HEK293 (cell line): ENCODE measurements around the gene TVP23C.
A peak's percentile ranks its signal among the peaks of the same experiment; 100 is the strongest.

Experiments
- CTCF ChIA-PET: fragments of 350-600 bp; formaldehyde crosslinking; extraction: SDS; loops from one replicate; lab custom pipeline; 2021; ENCODE audit warnings: antibody characterized with exemption; lab: Yijun Ruan, JAX
- POLR2A ChIA-PET: fragments of 300-600 bp; formaldehyde crosslinking; extraction: SDS; loops from one replicate; lab custom pipeline; 2020; ENCODE audit warnings: antibody characterized with exemption, inconsistent platforms; lab: Yijun Ruan, JAX
- H3K27ac ChIP-seq: fragments of 200-500 bp; sonication (Bioruptor generic); 2 replicates; pipeline ENCODE4 v1.5.1; 2014; ENCODE audit warnings: low read depth, low read length, control low read depth, inconsistent platforms; ENCODE audit errors: extremely low read depth
- H3K36me3 ChIP-seq, 2 experiments: fragments of 200-500 bp in 1 of 2; sonication (Bioruptor generic) in 1 of 2; 1 replicate in 1 of 2; 2 replicates in 1 of 2; pipeline ENCODE4 v1.5.1; 2014 to 2017; ENCODE audit warnings: inconsistent platforms in 2 of 2, low read length in 2 of 2; ENCODE audit not compliant: control insufficient read depth in 2 of 2, insufficient read depth in 1 of 2
- H3K4me1 ChIP-seq: fragments of 200-500 bp; sonication (Bioruptor generic); 2 replicates; pipeline ENCODE4 v1.5.1; 2014; ENCODE audit warnings: mild to moderate bottlenecking, low read length, inconsistent platforms; ENCODE audit not compliant: control insufficient read depth, insufficient read depth
- H3K4me3 ChIP-seq: 2 replicates; pipeline ENCODE4 v1.5.1; 2011; ENCODE audit warnings: low read depth, mild to moderate bottlenecking, control low read depth, low read length, moderate library complexity
- H3K9me3 ChIP-seq: fragments of 200-500 bp; sonication (Bioruptor generic); 2 replicates; pipeline ENCODE4 v1.5.1; 2014; ENCODE audit warnings: low read depth, low read length, inconsistent platforms; ENCODE audit not compliant: control insufficient read depth, insufficient read depth
- GLIS1 ChIP-seq: fragments of 450-650 bp; formaldehyde crosslinking; IDR thresholded peaks from 2 replicates; pipeline ENCODE4 v1.5.1; 2016; ENCODE audit warnings: missing biosample characterization, missing genetic modification characterization
- SP7 ChIP-seq: fragments of 450-650 bp; formaldehyde crosslinking; IDR thresholded peaks from 2 replicates; pipeline ENCODE4 v1.5.1; 2016; ENCODE audit warnings: missing biosample characterization, missing genetic modification characterization
- ZNF112 ChIP-seq: fragments of 450-650 bp; formaldehyde crosslinking; IDR thresholded peaks from 2 replicates; pipeline ENCODE4 v1.5.0; 2017; ENCODE audit warnings: missing biosample characterization, missing genetic modification characterization
- ZNF510 ChIP-seq: fragments of 450-650 bp; formaldehyde crosslinking; IDR thresholded peaks from 2 replicates; pipeline ENCODE4 v1.5.1; 2018; ENCODE audit warnings: mild to moderate bottlenecking, missing genetic modification characterization, missing biosample characterization; ENCODE audit not compliant: insufficient replicate concordance
- ZNF513 ChIP-seq: fragments of 450-650 bp; IDR thresholded peaks from 2 replicates; pipeline ENCODE4 v1.5.1; 2018; ENCODE audit warnings: missing biosample characterization, missing genetic modification characterization
- ZNF791 ChIP-seq: fragments of 450-650 bp; formaldehyde crosslinking; IDR thresholded peaks from 2 replicates; pipeline ENCODE4 v1.5.1; 2016; ENCODE audit warnings: missing biosample characterization, missing genetic modification characterization
- TF ChIP-seq, protein P1 (sequence below): fragments of 450-650 bp; formaldehyde crosslinking; IDR thresholded peaks from 2 replicates; pipeline ENCODE4 v1.5.1; 2016; ENCODE audit warnings: missing biosample characterization, missing genetic modification characterization, low read depth

TVP23C gene

GRCh38 chr17:15493693-15494035 lies 69.6 kb downstream of the TVP23C start:
- Histone ChIP-seq H3K9me3 (no peaks in the 10 kb centered on the region), H3K4me3 (no peak overlapping the region), H3K27ac (no peak overlapping the region), H3K36me3 (peaks cover 0 to 24% of the 10 kb centered on the region in 2 experiments; a peak in 1 of 3 replicates), H3K4me1 (no peaks in the 10 kb centered on the region)
- ChIA-PET CTCF (interaction anchor here (5.1 kb wide), 1 partner anchor 9 kb away, joined by 31 read pairs; no protein-coding TSS in a partner anchor), POLR2A (no interaction called here)
- TF ChIP-seq ZNF513 (tag by site-specific recombination), result no peak
- no peak for TF ChIP-seq ZNF112 (tag by site-specific recombination)

GRCh38 chr17:15492791-15493692 lies 70.2 kb downstream of the TVP23C start:
- H3K27ac ChIP-seq, result no peak overlapping the region
- ChIA-PET POLR2A (no interaction called here), CTCF (interaction anchor here (5.1 kb wide), 1 partner anchor 9 kb away, joined by 31 read pairs; no protein-coding TSS in a partner anchor)
- peaks cover 0 to 30% of the 10 kb centered on the region in 2 experiments; a peak in 1 of 3 replicates for H3K36me3 ChIP-seq
- H3K4me3 ChIP-seq, result no peak overlapping the region
- H3K4me1 ChIP-seq, result no peaks in the 10 kb centered on the region
- TF ChIP-seq ZNF510 (tag by site-specific recombination) (no peak), ZNF791 (no peak)
- H3K9me3 ChIP-seq, result no peaks in the 10 kb centered on the region

- CTCF ChIA-PET, result interaction anchor here (0.6 to 5.1 kb wide), 2 partner anchors 10 to 16 kb away, joined by 5 to 31 read pairs; no protein-coding TSS in a partner anchor
- Histone ChIP-seq H3K4me1 (no peaks in the 10 kb centered on the region), H3K36me3 (peaks cover 0 to 37% of the 10 kb centered on the region in 2 experiments; a peak in 1 of 3 replicates), H3K27ac (no peak overlapping the region), H3K9me3 (no peaks in the 10 kb centered on the region), H3K4me3 (no peak overlapping the region)
- POLR2A ChIA-PET, result no interaction called here
- TF ChIP-seq ZNF513 (tag by site-specific recombination), result peak; percentile 97
- TF ChIP-seq, protein P1, sequence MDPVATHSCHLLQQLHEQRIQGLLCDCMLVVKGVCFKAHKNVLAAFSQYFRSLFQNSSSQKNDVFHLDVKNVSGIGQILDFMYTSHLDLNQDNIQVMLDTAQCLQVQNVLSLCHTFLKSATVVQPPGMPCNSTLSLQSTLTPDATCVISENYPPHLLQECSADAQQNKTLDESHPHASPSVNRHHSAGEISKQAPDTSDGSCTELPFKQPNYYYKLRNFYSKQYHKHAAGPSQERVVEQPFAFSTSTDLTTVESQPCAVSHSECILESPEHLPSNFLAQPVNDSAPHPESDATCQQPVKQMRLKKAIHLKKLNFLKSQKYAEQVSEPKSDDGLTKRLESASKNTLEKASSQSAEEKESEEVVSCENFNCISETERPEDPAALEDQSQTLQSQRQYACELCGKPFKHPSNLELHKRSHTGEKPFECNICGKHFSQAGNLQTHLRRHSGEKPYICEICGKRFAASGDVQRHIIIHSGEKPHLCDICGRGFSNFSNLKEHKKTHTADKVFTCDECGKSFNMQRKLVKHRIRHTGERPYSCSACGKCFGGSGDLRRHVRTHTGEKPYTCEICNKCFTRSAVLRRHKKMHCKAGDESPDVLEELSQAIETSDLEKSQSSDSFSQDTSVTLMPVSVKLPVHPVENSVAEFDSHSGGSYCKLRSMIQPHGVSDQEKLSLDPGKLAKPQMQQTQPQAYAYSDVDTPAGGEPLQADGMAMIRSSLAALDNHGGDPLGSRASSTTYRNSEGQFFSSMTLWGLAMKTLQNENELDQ (tag by site-specific recombination), result no peak
Measured at GRCh38 chr17:15492186-15492585, 71.1 kb downstream of the TVP23C start.

DNA sequence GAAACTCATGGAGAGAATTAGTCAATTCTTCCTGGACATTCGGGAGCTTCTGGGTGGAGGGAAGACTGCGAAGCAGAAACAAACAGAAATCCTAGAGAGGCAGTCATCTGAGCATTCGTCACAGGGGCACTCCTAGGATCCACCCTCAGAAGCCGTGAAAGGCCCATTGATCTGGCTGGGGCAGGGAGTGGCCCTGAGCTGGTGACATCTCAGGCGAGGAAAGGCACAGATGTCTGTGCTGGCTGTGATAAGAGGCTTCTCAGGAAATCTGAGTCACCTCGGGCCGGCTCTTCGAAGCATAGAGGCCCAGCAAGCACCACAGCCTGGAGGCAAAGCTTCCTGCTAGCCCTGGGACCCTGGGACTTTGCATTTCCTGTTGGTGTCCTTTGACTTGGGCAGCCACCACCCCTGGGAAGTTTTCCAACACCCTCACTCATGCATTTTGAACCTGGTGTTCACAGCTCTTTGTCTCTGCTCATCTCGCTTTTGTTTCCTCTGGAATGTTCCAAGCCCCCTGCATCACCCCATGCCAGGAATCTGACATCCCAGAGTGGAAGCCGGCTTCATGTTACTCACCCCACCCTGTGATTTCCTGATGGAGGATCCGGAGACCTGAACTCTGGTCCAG lies 72.5 kb downstream of the TVP23C start:
- H3K36me3 ChIP-seq, result peaks cover 0 to 25% of the 10 kb centered on the region in 2 experiments; a peak in 2 of 3 replicates

More for the DNA sequence above, 72.5 kb downstream of the TVP23C start:
- H3K4me3 ChIP-seq, result no peak overlapping the region
- no peaks in the 10 kb centered on the region for H3K4me1 ChIP-seq
- no peak overlapping the region for H3K27ac ChIP-seq
- TF ChIP-seq GLIS1 (tag by site-specific recombination), result peak; percentile 79
- no peak for TF ChIP-seq SP7
- CTCF ChIA-PET, result interaction anchor here (0.6 to 5.1 kb wide), 2 partner anchors 12 to 67 kb away, joined by 3 to 31 read pairs; no protein-coding TSS in a partner anchor
- POLR2A ChIA-PET, result no interaction called here
- no peaks in the 10 kb centered on the region for H3K9me3 ChIP-seq
